GM13977 (cell line): ENCODE results near the gene HOXA2.

ENCODE experiments used
- DNase-seq: peaks from one replicate; pipeline ENCODE4 v3.0.0; 2012; ENCODE audit warnings: low spot score
- in situ Hi-C: fragments of 300-500 bp; cut with MboI; formaldehyde crosslinking; loops from one replicate; pipeline ENCODE4 v1.12.0; 2022; ENCODE audit warnings: low sequenced_read_pairs, low pct_unique_long_range_greater_than_20kb, mixed read lengths, inconsistent platforms; ENCODE audit not compliant: unreplicated experiment
- TF ChIP-seq, protein P1 (sequence below): IDR thresholded peaks from 2 replicates; pipeline ENCODE4 v1.5.1; 2012; ENCODE audit warnings: mild to moderate bottlenecking, control low read depth; ENCODE audit not compliant: insufficient read depth; ENCODE audit errors: extremely low read depth, missing control alignments

The HOXA2 gene

DNA sequence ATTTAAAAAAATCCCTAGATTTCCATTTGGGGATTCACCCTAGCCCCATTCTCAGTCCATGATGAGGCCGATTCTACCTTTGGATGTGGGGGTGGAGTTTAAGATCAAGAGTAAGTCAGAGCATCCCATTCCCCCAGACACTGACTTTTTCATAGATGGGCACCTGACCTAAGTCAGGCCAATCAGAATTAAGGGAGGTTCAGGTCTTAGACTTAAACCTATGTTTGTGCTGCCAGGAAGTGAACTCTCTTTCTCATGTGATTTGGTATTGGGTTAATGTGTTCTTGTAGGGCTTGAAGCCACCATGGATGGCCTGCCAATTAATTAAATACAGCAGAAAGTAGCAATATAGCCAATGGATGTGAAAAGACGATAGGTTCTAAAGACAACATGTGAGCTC lies 36.8 kb downstream of the HOXA2 start:
- TF ChIP-seq, protein P1, sequence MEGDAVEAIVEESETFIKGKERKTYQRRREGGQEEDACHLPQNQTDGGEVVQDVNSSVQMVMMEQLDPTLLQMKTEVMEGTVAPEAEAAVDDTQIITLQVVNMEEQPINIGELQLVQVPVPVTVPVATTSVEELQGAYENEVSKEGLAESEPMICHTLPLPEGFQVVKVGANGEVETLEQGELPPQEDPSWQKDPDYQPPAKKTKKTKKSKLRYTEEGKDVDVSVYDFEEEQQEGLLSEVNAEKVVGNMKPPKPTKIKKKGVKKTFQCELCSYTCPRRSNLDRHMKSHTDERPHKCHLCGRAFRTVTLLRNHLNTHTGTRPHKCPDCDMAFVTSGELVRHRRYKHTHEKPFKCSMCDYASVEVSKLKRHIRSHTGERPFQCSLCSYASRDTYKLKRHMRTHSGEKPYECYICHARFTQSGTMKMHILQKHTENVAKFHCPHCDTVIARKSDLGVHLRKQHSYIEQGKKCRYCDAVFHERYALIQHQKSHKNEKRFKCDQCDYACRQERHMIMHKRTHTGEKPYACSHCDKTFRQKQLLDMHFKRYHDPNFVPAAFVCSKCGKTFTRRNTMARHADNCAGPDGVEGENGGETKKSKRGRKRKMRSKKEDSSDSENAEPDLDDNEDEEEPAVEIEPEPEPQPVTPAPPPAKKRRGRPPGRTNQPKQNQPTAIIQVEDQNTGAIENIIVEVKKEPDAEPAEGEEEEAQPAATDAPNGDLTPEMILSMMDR = no peak
- in situ Hi-C loops = no loop called here
- DNase-seq = no peak

DNA sequence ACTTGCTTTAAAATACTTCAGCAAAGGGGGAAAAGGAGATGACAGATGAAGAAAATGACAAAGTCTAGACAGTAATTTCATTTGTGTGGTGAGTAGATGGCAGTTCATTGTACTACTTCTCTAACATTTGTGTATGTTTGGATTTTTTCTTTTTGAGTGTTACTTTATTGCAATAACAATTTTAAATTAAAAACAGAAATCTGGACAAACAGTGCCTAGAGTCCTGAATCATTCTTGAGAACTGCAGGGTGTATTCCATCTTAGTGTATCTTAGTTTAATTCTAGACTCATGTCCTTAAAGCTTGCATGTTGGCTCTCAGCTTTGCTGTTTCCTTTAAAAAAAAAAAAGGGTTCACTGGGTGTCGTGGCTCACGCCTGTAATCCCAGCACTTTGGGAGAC lies 37.8 kb downstream of the HOXA2 start:
- in situ Hi-C loops = no loop called here
- TF ChIP-seq, protein P1 = no peak
- DNase-seq = no peak

DNA sequence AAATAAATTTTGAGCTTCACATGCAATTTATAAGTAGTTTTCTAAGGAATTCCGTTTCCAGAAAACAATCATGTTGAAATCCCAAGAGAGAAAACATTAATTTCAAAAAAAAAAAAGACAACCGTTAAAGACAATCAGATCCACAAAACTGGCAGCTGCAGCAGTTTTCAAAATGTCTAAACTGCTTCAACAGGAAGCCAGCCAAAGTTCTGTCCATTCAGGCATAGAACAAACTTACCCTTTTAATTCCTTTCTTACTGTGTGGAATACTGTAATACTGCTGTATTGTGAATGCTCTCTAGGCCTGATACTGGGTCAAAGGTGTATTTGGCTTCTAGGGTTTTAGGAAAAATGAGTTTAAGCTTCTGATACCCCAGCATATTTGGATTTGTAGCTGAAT lies 38.3 kb downstream of the HOXA2 start:
- in situ Hi-C loops = no loop called here
- no peak for DNase-seq
- TF ChIP-seq, protein P1 = no peak

DNA sequence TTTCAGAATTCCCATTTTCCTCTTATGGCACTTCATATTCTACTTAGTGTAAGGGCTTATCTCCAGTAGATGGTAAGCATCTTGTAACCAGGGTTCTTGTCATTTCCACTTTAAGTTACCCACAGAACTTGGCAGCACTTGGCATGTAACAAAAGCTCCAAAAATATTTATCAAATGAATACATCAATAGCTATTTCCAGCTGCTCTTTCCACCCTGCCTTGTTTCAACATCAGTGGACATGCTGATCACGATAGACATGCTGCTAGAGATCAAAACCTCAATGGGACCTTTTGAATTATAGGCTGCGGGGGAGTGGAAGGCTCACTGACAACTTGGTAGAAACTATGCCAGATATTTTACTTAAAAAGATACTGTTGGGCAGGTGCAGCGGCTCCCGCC lies 39.5 kb downstream of the HOXA2 start:
- no peak for DNase-seq
- TF ChIP-seq, protein P1 = no peak
- in situ Hi-C loops = no loop called here

DNA sequence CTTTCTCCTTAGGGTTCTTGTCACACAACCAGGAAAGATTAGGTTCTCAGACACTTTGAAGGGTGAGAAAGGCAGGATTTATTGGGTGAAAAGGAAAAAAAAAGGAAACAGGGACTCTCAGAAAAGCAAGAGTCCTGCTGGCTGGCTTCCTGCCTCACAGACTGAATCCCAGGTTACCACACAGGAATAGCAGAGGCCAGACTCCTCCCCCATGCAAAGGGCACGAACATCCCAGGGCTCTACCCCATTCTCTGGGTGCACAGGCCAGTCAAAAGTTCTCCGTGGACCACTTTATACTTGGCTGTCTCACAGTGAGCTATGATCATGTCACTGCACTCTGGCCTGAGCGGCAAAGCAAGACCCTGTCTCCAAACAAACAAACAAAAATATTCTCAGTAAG lies 49.3 kb downstream of the HOXA2 start:
- TF ChIP-seq, protein P1 = no peak
- in situ Hi-C loops = no loop called here
- no peak for DNase-seq

DNA sequence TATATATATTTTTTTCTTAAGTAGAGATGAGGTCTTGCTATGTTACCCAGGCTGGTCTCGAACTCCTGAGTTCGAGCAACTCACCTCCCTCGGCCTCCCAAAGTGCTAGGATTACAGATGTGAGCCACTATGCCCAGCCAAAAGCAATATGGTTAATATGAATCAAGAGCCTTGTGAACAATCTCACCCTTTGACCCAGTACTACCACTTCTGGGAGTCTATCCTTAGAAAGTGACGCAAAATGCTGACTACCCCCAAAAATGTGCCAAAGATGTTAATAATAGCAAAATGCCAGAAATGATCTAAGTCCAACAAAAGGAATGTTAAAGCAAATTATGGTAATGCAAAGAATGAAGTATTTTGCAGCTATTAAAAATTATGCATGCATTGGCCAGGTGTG lies 51.0 kb downstream of the HOXA2 start:
- in situ Hi-C loops = no loop called here
- TF ChIP-seq, protein P1 = no peak
- no peak for DNase-seq
